Nephron progenitor cell (in vitro differentiated cells): ENCODE data around the gene SIAH3.

Experiments used
- DNase-seq: peaks from one replicate; pipeline ENCODE4 v3.0.0; 2021
- H3K27ac Mint-ChIP-seq: 2 replicates; pipeline ENCODE4 v1.8.0; 2021; ENCODE audit warnings: mild to moderate bottlenecking, moderate library complexity, mixed read lengths
- H3K27me3 Mint-ChIP-seq: 2 replicates; pipeline ENCODE4 v1.8.0; 2021; ENCODE audit warnings: mild to moderate bottlenecking, low read depth, mixed read lengths; ENCODE audit not compliant: poor library complexity
- H3K36me3 Mint-ChIP-seq: 2 replicates; pipeline ENCODE4 v1.8.0; 2021; ENCODE audit warnings: low read depth, mixed read lengths
- H3K4me1 Mint-ChIP-seq: 2 replicates; pipeline ENCODE4 v1.8.0; 2021; ENCODE audit warnings: mixed read lengths
- H3K4me3 Mint-ChIP-seq: 2 replicates; pipeline ENCODE4 v1.8.0; 2021; ENCODE audit warnings: mild to moderate bottlenecking, moderate library complexity, mixed read lengths
- H3K9me3 Mint-ChIP-seq: 2 replicates; pipeline ENCODE4 v1.8.0; 2021; ENCODE audit warnings: mild to moderate bottlenecking, moderate library complexity, mixed read lengths
- TF ChIP-seq, protein P1 (sequence below): fragments of 200-600 bp; sonication (generic); IDR thresholded peaks from 2 replicates; pipeline ENCODE4 v1.5.0; 2021; ENCODE audit warnings: antibody characterized with exemption

SIAH3 gene, protein sequence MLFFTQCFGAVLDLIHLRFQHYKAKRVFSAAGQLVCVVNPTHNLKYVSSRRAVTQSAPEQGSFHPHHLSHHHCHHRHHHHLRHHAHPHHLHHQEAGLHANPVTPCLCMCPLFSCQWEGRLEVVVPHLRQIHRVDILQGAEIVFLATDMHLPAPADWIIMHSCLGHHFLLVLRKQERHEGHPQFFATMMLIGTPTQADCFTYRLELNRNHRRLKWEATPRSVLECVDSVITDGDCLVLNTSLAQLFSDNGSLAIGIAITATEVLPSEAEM

DNA sequence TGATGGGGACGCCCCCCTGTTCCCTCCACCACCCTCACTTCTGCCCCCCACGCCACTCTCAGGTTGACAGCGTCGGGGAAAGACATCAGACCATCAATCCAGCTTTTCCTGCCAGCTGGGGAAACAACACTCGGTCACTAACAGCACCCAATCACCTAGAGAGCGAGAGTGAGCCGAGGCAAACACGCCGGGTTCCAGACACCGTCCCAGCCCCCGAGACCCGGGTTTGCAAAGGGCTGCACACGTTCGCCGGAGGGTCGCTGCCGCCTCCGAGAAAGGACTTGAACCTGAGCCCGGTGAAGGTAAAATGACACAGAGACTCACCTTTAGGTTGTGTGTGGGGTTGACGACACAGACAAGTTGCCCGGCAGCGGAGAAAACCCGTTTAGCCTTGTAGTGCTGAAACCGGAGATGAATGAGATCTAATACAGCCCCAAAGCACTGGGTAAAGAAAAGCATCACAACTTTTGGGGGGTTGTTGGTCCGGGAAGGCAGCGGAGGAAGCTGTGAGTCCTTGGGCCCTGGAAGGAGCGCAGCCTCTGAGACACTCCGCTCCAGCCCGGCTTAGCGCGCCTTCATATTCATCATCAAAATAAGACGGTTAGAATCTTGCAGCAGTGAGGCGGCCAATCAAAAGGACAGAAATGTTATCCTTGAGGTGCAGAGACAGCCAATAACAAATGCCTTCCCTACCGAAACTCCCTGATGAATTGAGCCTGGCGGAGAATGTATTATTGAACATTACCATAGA lies at the start of gene SIAH3:
Gene SIAH3, minus strand, starts transcription at position 583 of the 751 bp plus-strand sequence. Its CDS starts 124 bp downstream, at position 459.
- H3K4me3 Mint-ChIP-seq: peak within 1 kb of the TSS; percentile 85
- TF ChIP-seq, protein P1, sequence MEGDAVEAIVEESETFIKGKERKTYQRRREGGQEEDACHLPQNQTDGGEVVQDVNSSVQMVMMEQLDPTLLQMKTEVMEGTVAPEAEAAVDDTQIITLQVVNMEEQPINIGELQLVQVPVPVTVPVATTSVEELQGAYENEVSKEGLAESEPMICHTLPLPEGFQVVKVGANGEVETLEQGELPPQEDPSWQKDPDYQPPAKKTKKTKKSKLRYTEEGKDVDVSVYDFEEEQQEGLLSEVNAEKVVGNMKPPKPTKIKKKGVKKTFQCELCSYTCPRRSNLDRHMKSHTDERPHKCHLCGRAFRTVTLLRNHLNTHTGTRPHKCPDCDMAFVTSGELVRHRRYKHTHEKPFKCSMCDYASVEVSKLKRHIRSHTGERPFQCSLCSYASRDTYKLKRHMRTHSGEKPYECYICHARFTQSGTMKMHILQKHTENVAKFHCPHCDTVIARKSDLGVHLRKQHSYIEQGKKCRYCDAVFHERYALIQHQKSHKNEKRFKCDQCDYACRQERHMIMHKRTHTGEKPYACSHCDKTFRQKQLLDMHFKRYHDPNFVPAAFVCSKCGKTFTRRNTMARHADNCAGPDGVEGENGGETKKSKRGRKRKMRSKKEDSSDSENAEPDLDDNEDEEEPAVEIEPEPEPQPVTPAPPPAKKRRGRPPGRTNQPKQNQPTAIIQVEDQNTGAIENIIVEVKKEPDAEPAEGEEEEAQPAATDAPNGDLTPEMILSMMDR: no peak
- peaks cover 54% of the 10 kb centered on the region for H3K27me3 Mint-ChIP-seq
- peaks cover 62% of the 10 kb centered on the region for H3K4me1 Mint-ChIP-seq
- peak; percentile 20 for DNase-seq
- H3K36me3 Mint-ChIP-seq: peaks cover 6% of the 10 kb centered on the region
- no peak within 1 kb of the TSS for H3K27ac Mint-ChIP-seq
- peaks cover 13% of the 10 kb centered on the region for H3K9me3 Mint-ChIP-seq

DNA sequence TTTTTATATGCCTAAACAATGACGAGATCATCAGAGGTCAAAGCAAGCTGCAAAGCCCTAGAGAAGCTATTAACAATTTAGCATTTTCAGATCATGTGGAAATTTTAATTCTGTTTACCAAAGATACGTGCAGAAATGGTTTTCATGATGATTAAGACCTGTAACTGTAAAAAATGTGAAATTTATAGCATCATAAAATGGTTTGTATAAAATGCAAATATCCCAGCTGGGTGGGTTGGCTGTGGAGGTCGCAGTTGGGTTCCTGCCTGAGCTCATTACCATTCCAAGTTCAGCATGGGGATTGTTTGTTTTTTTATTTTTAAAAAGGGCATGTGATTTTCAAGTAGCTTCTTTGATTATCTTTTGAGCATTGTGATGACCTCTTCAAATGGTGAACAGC lies 47.9 kb upstream of the SIAH3 start:
- TF ChIP-seq, protein P1: no peak
- Mint-ChIP-seq H3K27ac (no peak overlapping the region), H3K4me1 (peaks cover 16% of the 10 kb centered on the region), H3K36me3 (no peaks in the 10 kb centered on the region), H3K9me3 (no peaks in the 10 kb centered on the region), H3K27me3 (peaks cover 16% of the 10 kb centered on the region), H3K4me3 (no peak overlapping the region)
- no peak for DNase-seq

DNA sequence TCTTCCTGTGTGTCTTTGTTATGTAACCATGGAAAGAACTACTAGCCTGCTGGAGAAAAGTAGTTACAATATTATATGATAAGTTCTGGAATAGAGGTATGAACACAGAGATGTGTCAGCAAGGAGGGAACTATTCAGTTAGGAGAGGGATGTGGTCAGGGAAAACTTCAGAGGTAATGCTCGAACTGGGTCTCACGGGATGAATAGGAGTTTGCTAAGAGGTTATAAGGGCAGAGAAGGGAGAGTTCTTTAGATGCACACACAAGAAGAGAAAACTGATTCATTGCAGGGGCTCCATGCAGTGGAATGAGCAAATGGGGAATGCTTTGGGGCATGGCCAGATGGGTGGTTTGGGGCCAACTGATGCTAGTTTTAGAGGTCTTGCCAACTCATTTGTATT lies 46.0 kb upstream of the SIAH3 start:
- Mint-ChIP-seq H3K9me3 (no peaks in the 10 kb centered on the region), H3K4me3 (no peak overlapping the region), H3K36me3 (no peaks in the 10 kb centered on the region), H3K4me1 (peaks cover 12% of the 10 kb centered on the region), H3K27ac (no peak overlapping the region), H3K27me3 (peaks cover 16% of the 10 kb centered on the region)
- DNase-seq: no peak
- TF ChIP-seq, protein P1: no peak

DNA sequence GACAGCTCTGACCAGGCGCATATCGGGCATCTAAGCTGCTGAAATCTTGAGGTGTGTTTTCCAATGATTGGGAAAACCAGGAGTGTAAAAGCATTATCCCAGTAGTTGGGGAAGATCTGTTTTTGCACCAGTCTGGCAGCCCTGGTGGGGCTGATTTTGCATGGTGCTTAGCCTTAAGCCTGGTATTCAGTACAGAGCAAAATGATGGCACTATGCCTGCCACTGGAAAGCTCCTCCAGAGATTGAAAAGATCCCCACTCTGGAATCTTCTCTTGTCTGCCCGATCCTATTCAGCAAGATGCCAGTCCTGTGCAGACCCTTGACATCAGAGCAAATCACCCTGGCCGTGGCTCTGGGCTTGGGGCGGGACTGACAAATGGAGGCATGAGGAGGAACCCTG lies 44.7 kb upstream of the SIAH3 start:
- peaks cover 16% of the 10 kb centered on the region for H3K27me3 Mint-ChIP-seq
- no peak for DNase-seq
- TF ChIP-seq, protein P1: no peak
- H3K9me3 Mint-ChIP-seq: no peaks in the 10 kb centered on the region
- no peak overlapping the region for H3K27ac Mint-ChIP-seq
- H3K4me1 Mint-ChIP-seq: peaks cover 23% of the 10 kb centered on the region
- H3K4me3 Mint-ChIP-seq: no peak overlapping the region
- H3K36me3 Mint-ChIP-seq: no peaks in the 10 kb centered on the region

DNA sequence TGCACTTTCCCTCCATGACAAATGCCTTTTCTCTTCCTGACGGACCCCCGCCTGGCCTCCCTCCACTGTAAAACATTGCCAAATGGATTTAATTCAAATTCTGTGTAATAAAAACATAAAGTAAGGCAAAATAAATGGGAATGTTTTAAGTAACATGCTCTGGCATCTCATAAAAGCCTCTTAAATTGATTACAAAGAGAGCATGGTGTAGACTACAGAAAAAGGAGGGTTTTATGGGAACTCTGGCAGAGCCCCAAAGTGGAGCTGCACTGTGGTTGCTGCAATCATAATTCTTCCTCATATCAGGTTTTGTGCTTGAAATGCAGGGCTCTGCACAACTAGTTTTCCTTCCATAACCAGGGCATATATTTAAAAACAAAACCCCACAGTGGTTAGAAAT lies 44.3 kb upstream of the SIAH3 start:
- H3K4me3 Mint-ChIP-seq: no peak overlapping the region
- no peaks in the 10 kb centered on the region for H3K36me3 Mint-ChIP-seq

More for the DNA sequence above, 44.3 kb upstream of the SIAH3 start:
- no peaks in the 10 kb centered on the region for H3K9me3 Mint-ChIP-seq
- peaks cover 16% of the 10 kb centered on the region for H3K27me3 Mint-ChIP-seq
- no peak overlapping the region for H3K27ac Mint-ChIP-seq
- no peak for DNase-seq
- TF ChIP-seq, protein P1: no peak
- H3K4me1 Mint-ChIP-seq: peaks cover 27% of the 10 kb centered on the region
